GM23248 (cell line): ENCODE measurements around the gene SDR39U1.

Experiments
- EZH2 ChIP-seq: fragments of 200-600 bp; sonication (generic); IDR thresholded peaks from 2 replicates; pipeline ENCODE4 v1.6.1; 2018; ENCODE audit warnings: antibody characterized with exemption, mild to moderate bottlenecking; ENCODE audit not compliant: insufficient read depth, poor library complexity, severe bottlenecking
- EZH2phosphoT487 ChIP-seq: fragments of 200-600 bp; sonication (generic); IDR thresholded peaks from 2 replicates; pipeline ENCODE4 v1.6.1; 2018; ENCODE audit warnings: antibody characterized with exemption, moderate library complexity, mild to moderate bottlenecking, low read depth; ENCODE audit not compliant: insufficient read depth

DNA sequence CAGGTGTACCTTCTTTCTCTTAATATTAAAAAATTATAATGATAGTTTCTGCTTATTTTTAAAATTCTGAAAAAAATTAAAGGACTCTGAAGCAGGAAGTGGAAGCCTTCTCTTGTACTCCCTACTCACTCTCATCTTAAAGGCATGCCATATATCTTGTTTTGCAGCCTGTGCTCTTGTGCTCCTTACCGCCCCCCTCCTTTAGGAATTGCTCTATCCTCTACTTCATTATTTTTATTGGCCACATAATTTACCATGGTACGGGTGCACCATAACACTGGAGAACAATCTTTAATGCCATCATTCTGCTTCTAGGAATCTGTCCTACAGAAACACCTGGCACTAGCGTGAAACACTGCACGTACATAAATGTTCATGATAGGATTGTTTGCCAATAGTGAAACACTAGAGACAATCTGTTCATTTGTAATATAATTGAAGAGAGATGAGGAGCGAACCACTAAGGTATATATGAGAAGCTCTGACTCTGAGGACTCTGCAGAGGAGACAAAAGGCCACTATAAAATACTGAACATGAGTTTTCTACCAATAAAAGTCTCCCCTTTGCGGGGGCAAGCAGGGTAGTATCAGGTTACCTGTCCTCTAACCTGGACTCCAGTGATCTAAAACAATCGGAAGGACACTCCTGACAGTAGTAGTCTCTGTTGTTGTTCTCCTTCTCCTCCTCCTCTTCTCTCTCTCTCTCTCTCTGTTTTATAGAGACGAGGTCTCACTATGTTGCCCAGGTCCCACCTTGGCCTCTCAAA is 50.1 kb downstream of the SDR39U1 start:
- TF ChIP-seq EZH2phosphoT487: no peak
- TF ChIP-seq EZH2: no peak
